DOHH2 (cell line): ENCODE measurements around the gene SLC35E2B.
"Not testable (repeated sequence)": the region's sequence is repeated elsewhere in the genome, so short reads cannot be mapped to it uniquely, and the experiment has no call there.

ENCODE experiments used
- H3F3A ChIP-seq: fragments of 200-600 bp; sonication (generic), shearing (Covaris generic); 2 replicates; pipeline ENCODE4 v1.6.0; 2016; ENCODE audit warnings: antibody characterized with exemption, mild to moderate bottlenecking; ENCODE audit not compliant: control insufficient read depth, insufficient read depth
- H3K27ac ChIP-seq: fragments of 200-600 bp; sonication (generic); 2 replicates; pipeline ENCODE4 v1.5.1; 2014; ENCODE audit warnings: low read depth, mild to moderate bottlenecking, low read length, moderate library complexity
- H3K27me3 ChIP-seq: fragments of 200-600 bp; sonication (generic); 2 replicates; pipeline ENCODE4 v1.6.1; 2014; ENCODE audit warnings: mild to moderate bottlenecking, low read length, mixed read lengths; ENCODE audit not compliant: control insufficient read depth
- H3K36me3 ChIP-seq: fragments of 200-600 bp; sonication (generic); 2 replicates; pipeline ENCODE4 v1.6.1; 2014; ENCODE audit warnings: mild to moderate bottlenecking, low read length, moderate library complexity, mixed read lengths; ENCODE audit not compliant: control insufficient read depth
- H3K4me1 ChIP-seq: fragments of 200-600 bp; sonication (generic); 2 replicates; pipeline ENCODE4 v1.6.1; 2014; ENCODE audit warnings: mild to moderate bottlenecking, low read length, mixed read lengths; ENCODE audit not compliant: control insufficient read depth
- H3K4me2 ChIP-seq: fragments of 200-600 bp; sonication (generic); 2 replicates; pipeline ENCODE4 v1.6.0; 2014; ENCODE audit warnings: mild to moderate bottlenecking, low read length, moderate library complexity
- H3K4me3 ChIP-seq: fragments of 200-600 bp; sonication (generic); 2 replicates; pipeline ENCODE4 v1.5.1; 2014; ENCODE audit warnings: mild to moderate bottlenecking, low read length, mixed read lengths
- H3K79me2 ChIP-seq: fragments of 200-600 bp; sonication (generic); 2 replicates; pipeline ENCODE4 v1.6.1; 2014; ENCODE audit warnings: mild to moderate bottlenecking, low read length, mixed read lengths; ENCODE audit not compliant: control insufficient read depth
- H3K9me2 ChIP-seq: fragments of 200-600 bp; sonication (generic); replicated peaks from 2 replicates; pipeline ENCODE4 v1.6.1; 2014; ENCODE audit warnings: mild to moderate bottlenecking, low read length, mixed read lengths; ENCODE audit not compliant: control insufficient read depth
- H3K9me3 ChIP-seq: fragments of 200-600 bp; sonication (generic); 2 replicates; pipeline ENCODE4 v1.6.1; 2014; ENCODE audit warnings: antibody characterized with exemption, low read length, mixed read lengths; ENCODE audit not compliant: control insufficient read depth, insufficient read depth
- H4K20me1 ChIP-seq: fragments of 200-600 bp; sonication (generic); 2 replicates; pipeline ENCODE4 v1.6.0; 2014; ENCODE audit warnings: low read depth, mild to moderate bottlenecking, antibody characterized with exemption, low read length, moderate library complexity; ENCODE audit not compliant: control insufficient read depth, insufficient read depth
- CTCF ChIP-seq: fragments of 200-600 bp; sonication (generic); IDR thresholded peaks from one replicate; pipeline ENCODE4 v1.5.1; 2014; ENCODE audit warnings: antibody characterized with exemption, mild to moderate bottlenecking, low read depth, low read length; ENCODE audit not compliant: poor library complexity, severe bottlenecking
- EZH2phosphoT487 ChIP-seq: fragments of 200-600 bp; sonication (generic); IDR thresholded peaks from 2 replicates; pipeline ENCODE4 v1.6.1; 2017; ENCODE audit warnings: borderline replicate concordance, mild to moderate bottlenecking, antibody characterized with exemption, low read length, moderate library complexity, mixed read lengths

SLC35E2B gene

GRCh38 chr1:1664941-1665814, 27.4 kb downstream of the SLC35E2B start:
- H3K36me3 ChIP-seq = peaks cover 27% of the 10 kb centered on the region
- no peaks in the 10 kb centered on the region for H3K9me2 ChIP-seq
- H3K4me2 ChIP-seq = no peak overlapping the region
- no peaks in the 10 kb centered on the region for H3K79me2 ChIP-seq
- H3K27ac ChIP-seq = no peak overlapping the region
- no peaks in the 10 kb centered on the region for H3K9me3 ChIP-seq
- no peaks in the 10 kb centered on the region for H4K20me1 ChIP-seq
- H3K27me3 ChIP-seq = no peaks in the 10 kb centered on the region
- H3F3A ChIP-seq = peaks cover 3% of the 10 kb centered on the region; the same call in 1 of the 2 replicates
- H3K4me1 ChIP-seq = no peaks in the 10 kb centered on the region
- TF ChIP-seq CTCF (no peak), EZH2phosphoT487 (no peak)
- no peak overlapping the region for H3K4me3 ChIP-seq

- H3K27me3 ChIP-seq = not testable (repeated sequence)
Measured at GRCh38 chr1:1664318-1664717, 28.3 kb downstream of the SLC35E2B start.

GRCh38 chr1:1662830-1663560, 29.6 kb downstream of the SLC35E2B start:
- not testable (repeated sequence) for H3K4me3 ChIP-seq, H3K79me2 ChIP-seq, H3K9me2 ChIP-seq, H3K27me3 ChIP-seq, H3K9me3 ChIP-seq, H3K27ac ChIP-seq, H3K4me1 ChIP-seq, H3K4me2 ChIP-seq, H4K20me1 ChIP-seq, H3F3A ChIP-seq
- peaks cover 23% of the 10 kb centered on the region for H3K36me3 ChIP-seq

More at GRCh38 chr1:1664318-1664717, 28.3 kb downstream of the SLC35E2B start:
- H3K79me2 ChIP-seq, H3F3A ChIP-seq, H3K9me2 ChIP-seq, H3K4me2 ChIP-seq, H3K9me3 ChIP-seq, H3K4me1 ChIP-seq, H3K27ac ChIP-seq, H3K4me3 ChIP-seq, H4K20me1 ChIP-seq: not testable (repeated sequence)
- peaks cover 23% of the 10 kb centered on the region for H3K36me3 ChIP-seq

- not testable (repeated sequence) for H3K4me2 ChIP-seq, H3F3A ChIP-seq, H3K9me2 ChIP-seq, H3K27me3 ChIP-seq, H3K4me1 ChIP-seq, H3K27ac ChIP-seq, H3K9me3 ChIP-seq, H3K4me3 ChIP-seq, H4K20me1 ChIP-seq
- Histone ChIP-seq H3K79me2 (peaks cover 14% of the 10 kb centered on the region), H3K36me3 (peaks cover 23% of the 10 kb centered on the region)
Measured at GRCh38 chr1:1662392-1662791, 30.2 kb downstream of the SLC35E2B start.
